Nephron progenitor cell (in vitro differentiated cells): Measurements from ENCODE around the gene C22orf39.

Source experiments
- DNase-seq: peaks from one replicate; pipeline ENCODE4 v3.0.0; 2021
- H3K27ac Mint-ChIP-seq: 2 replicates; pipeline ENCODE4 v1.8.0; 2021; ENCODE audit warnings: mild to moderate bottlenecking, moderate library complexity, mixed read lengths
- H3K27me3 Mint-ChIP-seq: 2 replicates; pipeline ENCODE4 v1.8.0; 2021; ENCODE audit warnings: mild to moderate bottlenecking, low read depth, mixed read lengths; ENCODE audit not compliant: poor library complexity
- H3K36me3 Mint-ChIP-seq: 2 replicates; pipeline ENCODE4 v1.8.0; 2021; ENCODE audit warnings: low read depth, mixed read lengths
- H3K4me1 Mint-ChIP-seq: 2 replicates; pipeline ENCODE4 v1.8.0; 2021; ENCODE audit warnings: mixed read lengths
- H3K4me3 Mint-ChIP-seq: 2 replicates; pipeline ENCODE4 v1.8.0; 2021; ENCODE audit warnings: mild to moderate bottlenecking, moderate library complexity, mixed read lengths
- H3K9me3 Mint-ChIP-seq: 2 replicates; pipeline ENCODE4 v1.8.0; 2021; ENCODE audit warnings: mild to moderate bottlenecking, moderate library complexity, mixed read lengths
- CTCF ChIP-seq: fragments of 200-600 bp; sonication (generic); IDR thresholded peaks from 2 replicates; pipeline ENCODE4 v1.5.0; 2021; ENCODE audit warnings: antibody characterized with exemption

Gene C22orf39

GRCh38 chr22:19422440-19423301 is 24.8 kb downstream of the C22orf39 start:
- no peak for DNase-seq
- Mint-ChIP-seq H3K36me3 (peaks cover 35% of the 10 kb centered on the region), H3K4me3 (no peak overlapping the region), H3K4me1 (peaks cover 9% of the 10 kb centered on the region), H3K9me3 (peaks cover 8% of the 10 kb centered on the region), H3K27me3 (no peaks in the 10 kb centered on the region), H3K27ac (peak overlapping the region; percentile 76)
- TF ChIP-seq CTCF: no peak

GRCh38 chr22:19420321-19420720 is 27.2 kb downstream of the C22orf39 start:
- no peak for TF ChIP-seq CTCF
- Mint-ChIP-seq H3K4me3 (no peak overlapping the region), H3K36me3 (peaks cover 42% of the 10 kb centered on the region), H3K27me3 (peaks cover 4% of the 10 kb centered on the region), H3K27ac (no peak overlapping the region), H3K4me1 (peaks cover 9% of the 10 kb centered on the region), H3K9me3 (peaks cover 23% of the 10 kb centered on the region)
- DNase-seq: no peak

GRCh38 chr22:19419464-19420178 is 27.9 kb downstream of the C22orf39 start:
- peaks cover 4% of the 10 kb centered on the region for H3K27me3 Mint-ChIP-seq
- H3K4me3 Mint-ChIP-seq: no peak overlapping the region
- DNase-seq: no peak
- H3K36me3 Mint-ChIP-seq: peaks cover 45% of the 10 kb centered on the region
- no peak for TF ChIP-seq CTCF
- H3K4me1 Mint-ChIP-seq: peaks cover 9% of the 10 kb centered on the region
- H3K27ac Mint-ChIP-seq: no peak overlapping the region
- peaks cover 23% of the 10 kb centered on the region for H3K9me3 Mint-ChIP-seq

- Mint-ChIP-seq H3K4me3 (no peak overlapping the region), H3K27ac (no peak overlapping the region), H3K36me3 (peaks cover 45% of the 10 kb centered on the region), H3K27me3 (peaks cover 4% of the 10 kb centered on the region), H3K4me1 (peaks cover 9% of the 10 kb centered on the region), H3K9me3 (peaks cover 23% of the 10 kb centered on the region)
- DNase-seq: no peak
- TF ChIP-seq CTCF: no peak
Observed at GRCh38 chr22:19419086-19419463, 28.4 kb downstream of the C22orf39 start.

- no peak for DNase-seq
Observed at GRCh38 chr22:19412923-19413322, 34.6 kb downstream of the C22orf39 start.

More at GRCh38 chr22:19412923-19413322, 34.6 kb downstream of the C22orf39 start:
- peaks cover 4% of the 10 kb centered on the region for H3K27me3 Mint-ChIP-seq
- H3K4me3 Mint-ChIP-seq: no peak overlapping the region
- peak overlapping the region; percentile 9 for H3K27ac Mint-ChIP-seq
- H3K36me3 Mint-ChIP-seq: peaks cover 47% of the 10 kb centered on the region
- peaks cover 17% of the 10 kb centered on the region for H3K9me3 Mint-ChIP-seq
- no peak for TF ChIP-seq CTCF
- H3K4me1 Mint-ChIP-seq: peaks cover 5% of the 10 kb centered on the region
